ENCODE results near the gene USF2. TPM values are rescaled to one million over a fixed set of nuclear protein-coding genes. Genes with fewer than 3 reads are reported as not detected.

Gene USF2
- total RNA-seq, 8 experiments from 2014 or later: 37.2 to 74.3 (median 64.5) TPM

DNA sequence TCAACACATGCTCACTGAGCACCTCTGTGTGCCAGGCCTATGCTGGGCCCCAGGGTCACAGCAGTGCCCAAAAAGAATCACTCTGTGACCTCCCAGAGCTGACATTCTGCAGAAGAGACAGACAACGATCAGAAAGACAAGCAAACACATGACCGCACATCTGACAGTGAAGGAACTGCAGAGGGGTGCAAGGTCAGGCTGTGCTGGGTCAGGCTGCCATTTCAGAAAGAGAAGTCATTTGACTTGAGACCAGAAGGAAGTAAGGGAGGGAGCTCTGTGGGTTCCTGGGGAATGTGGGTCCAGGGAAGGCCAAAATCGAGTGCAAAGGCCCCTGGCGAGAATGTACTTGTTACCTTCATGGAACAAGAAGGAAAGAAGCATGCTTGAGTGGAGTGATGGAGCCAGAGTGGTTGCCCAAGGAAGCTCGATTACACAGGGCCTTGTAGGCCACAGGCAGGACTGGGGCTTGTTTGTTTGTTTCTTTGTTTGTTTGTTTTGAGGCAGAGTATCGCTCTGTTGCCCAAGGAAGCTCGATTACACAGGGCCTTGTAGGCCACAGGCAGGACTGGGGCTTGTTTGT is 48.8 kb downstream of the USF2 start:
- no peak overlapping the region for H3K4me3 ChIP-seq
- in situ Hi-C loops (cut with MboI; ENCODE audit: low pct_unique_long_range_greater_than_20kb in 2 of 9, low sequenced_read_pairs in 9 of 9, unreplicated experiment in 9 of 9): no loop called here
- 40 to 100% (median 78%) methylated on average over 2 to 7 of the region's 7 CpGs; no CpG with 5 or more reads in 1 of the 10 experiments for WGBS, 10 experiments
- no peak for ATAC-seq (replicated peaks in 6 of 8)
- no peak overlapping the region for H3K27ac ChIP-seq
- peaks cover 19 to 25% of the 10 kb centered on the region in 2 donors for H3K4me1 ChIP-seq (replicated peaks in 1 of 2)

DNA sequence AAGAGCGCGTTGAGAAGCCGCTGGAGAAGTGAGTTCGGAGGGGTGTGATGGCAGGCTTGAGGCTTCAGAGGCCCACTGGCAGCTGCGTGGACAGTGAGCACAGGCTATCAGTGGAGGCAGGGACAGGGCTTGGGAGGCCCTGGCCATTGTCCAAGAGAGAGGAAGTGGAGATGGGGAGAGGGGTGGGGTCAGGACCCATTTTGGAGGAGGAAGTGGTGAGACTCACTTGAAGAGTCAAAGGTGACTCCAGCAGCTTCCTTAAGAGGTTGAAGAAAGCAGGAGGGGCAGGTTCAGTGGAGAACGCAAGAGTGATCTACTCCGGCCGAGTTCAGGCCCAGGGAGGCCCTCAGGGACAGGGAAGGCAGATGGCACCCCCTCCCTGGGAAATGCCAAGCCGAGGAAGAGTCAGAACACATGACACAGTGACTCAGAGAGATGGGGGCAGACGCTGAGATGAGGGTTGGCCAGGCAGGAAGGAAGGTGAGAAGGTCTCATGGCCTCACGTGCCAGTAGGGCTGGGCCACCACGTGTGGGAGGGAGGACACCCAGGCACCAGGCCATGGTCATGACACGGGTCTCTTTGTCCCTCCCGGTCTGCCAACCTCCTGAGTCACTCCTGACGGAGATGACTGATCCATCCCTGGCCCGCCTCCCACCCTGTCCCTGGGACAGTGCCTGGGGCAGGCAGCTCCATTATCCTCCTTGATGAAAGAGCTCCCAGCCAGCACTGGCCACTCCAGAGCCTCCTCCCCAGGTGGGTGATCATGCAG is 50.1 kb downstream of the USF2 start:
- peak; percentile 60 to 97 (median 75) for ATAC-seq (replicated peaks in 6 of 8)
- peak overlapping the region in 1 of 2 donors; percentile 11 for H3K27ac ChIP-seq
- in situ Hi-C loops (cut with MboI; ENCODE audit: low pct_unique_long_range_greater_than_20kb in 2 of 9, low sequenced_read_pairs in 9 of 9, unreplicated experiment in 9 of 9): no loop called here

DNA sequence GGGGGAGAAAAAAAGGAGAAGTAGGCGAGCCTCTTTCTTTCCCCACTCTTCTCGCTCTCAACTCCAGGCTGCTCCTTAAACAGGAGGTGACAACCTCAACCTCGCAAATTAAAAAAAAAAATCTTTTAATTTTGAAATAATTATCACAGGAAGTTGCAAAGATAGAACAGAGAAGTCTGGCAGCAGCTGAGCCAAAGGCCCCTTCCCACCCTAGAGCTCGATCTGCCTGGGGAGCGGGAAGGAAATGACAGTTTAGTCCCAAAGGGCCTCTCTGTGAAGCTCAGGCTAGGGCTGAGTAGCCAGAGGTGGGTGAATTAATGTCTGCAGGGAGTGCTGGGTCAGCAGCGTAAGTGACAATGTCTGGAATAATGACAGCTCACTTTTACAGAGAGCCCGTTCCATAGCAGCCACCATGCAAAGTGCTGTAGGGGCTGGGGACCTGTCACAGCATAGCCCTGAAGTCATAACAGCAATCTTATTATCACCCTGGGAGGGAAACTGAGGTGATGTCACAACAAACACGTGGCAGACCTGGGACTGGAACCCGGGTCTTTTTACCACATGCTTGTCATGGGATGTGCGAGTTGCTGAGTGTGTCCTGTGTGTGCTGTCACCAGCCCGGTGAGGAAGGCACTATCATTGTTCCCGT is 51.4 kb downstream of the USF2 start:
- in situ Hi-C loops (cut with MboI; ENCODE audit: low pct_unique_long_range_greater_than_20kb in 2 of 9, low sequenced_read_pairs in 9 of 9, unreplicated experiment in 9 of 9): no loop called here
- Histone ChIP-seq H3K27ac (peak overlapping the region in 1 of 2 donors; percentile 7), H3K4me1 (replicated peaks in 1 of 2) (peaks cover 19 to 25% of the 10 kb centered on the region in 2 donors), H3K4me3 (no peak overlapping the region)
- 57 to 86% (median 71%) methylated on average over 2 to 9 of the region's 12 CpGs; no CpG with 5 or more reads in 1 of the 10 experiments for WGBS, 10 experiments
- ATAC-seq (replicated peaks in 6 of 8): peak in 5 of 8 experiments; percentile 77 to 90 (median 86)

More for the DNA sequence above, 50.1 kb downstream of the USF2 start:
- Histone ChIP-seq H3K4me3 (no peak overlapping the region), H3K4me1 (replicated peaks in 1 of 2) (peaks cover 19 to 25% of the 10 kb centered on the region in 2 donors)
- WGBS, 10 experiments: 20 to 100% (median 56%) methylated on average over 1 to 9 of the region's 16 CpGs; no CpG with 5 or more reads in 4 of the 10 experiments

DNA sequence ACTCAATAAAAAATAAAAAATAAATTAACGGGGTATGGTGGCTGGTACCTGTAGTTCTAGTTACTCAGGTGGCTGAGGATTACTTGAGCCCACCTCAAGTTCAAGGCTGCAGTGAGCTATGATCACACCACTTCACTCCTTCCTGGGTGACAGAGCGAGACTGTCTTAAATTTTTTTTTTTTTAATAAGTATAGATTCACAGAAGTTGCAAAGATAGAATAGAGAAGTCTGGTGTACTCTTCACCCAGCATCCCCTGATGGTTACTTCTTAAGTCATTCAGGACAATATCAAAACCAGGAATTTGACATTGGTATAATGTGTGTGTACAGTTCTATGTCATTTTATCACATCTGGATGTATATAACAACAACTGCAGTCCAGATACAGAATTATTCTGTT is 52.5 kb downstream of the USF2 start:
- in situ Hi-C loops (cut with MboI; ENCODE audit: low pct_unique_long_range_greater_than_20kb in 2 of 9, low sequenced_read_pairs in 9 of 9, unreplicated experiment in 9 of 9): no loop called here

DNA sequence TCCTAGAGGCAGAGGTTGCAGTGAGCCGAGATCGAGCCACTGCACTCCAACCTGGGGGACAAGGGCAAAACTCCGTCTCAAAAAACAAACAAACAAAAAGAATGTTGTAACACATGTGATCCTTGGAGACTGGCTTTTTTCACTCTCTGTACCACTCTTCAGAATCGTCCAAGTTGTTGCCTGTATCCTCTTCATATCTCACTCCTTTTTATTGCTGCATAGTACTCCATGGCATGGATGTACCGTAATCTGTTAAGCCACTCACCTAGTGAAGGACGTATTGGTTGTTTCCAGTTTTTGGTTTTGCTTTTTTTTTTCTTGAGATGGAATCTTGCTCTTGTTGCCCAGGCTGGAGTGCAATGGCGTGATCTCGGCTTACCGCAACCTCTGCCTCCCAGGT is 53.3 kb downstream of the USF2 start:
- ATAC-seq (replicated peaks in 6 of 8): no peak
- peaks cover 17 to 20% of the 10 kb centered on the region in 2 donors for H3K4me1 ChIP-seq (replicated peaks in 1 of 2)
- 78 to 100% (median 93%) methylated on average over 2 to 9 of the region's 9 CpGs; no CpG with 5 or more reads in 3 of the 10 experiments for whole genome bisulfite sequencing, 10 experiments

More for the DNA sequence above, 52.5 kb downstream of the USF2 start:
- Histone ChIP-seq H3K4me1 (replicated peaks in 1 of 2) (peaks cover 17 to 22% of the 10 kb centered on the region in 2 donors), H3K4me3 (no peak overlapping the region), H3K27ac (no peak overlapping the region)
- no peak for ATAC-seq (replicated peaks in 6 of 8)
- WGBS, 10 experiments: 55 to 100% (median 95%) methylated on average over 1 to 2 of the region's 2 CpGs; no CpG with 5 or more reads in 2 of the 10 experiments

DNA sequence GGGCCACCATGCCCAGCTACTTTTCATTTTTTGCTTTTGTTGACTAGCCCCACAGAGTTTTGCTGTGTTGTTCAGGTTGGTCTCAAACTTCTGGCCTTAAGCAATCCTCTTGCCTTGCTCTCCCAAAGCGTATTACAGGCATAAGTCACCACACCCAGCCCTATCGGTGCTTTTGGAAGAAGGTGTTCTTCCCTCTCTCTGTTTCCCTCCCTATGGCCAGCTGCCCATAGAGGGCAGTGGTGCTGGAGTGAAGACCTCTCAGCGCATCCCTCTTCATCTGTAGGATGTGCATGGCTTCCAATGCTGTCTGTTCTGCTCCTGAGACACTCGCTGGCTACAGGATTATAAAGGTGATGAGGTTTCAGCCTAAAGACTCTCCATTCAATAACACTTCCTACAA is 58.9 kb downstream of the USF2 start:
- peak in 1 of 8 experiments; percentile 42 for ATAC-seq (replicated peaks in 6 of 8)
- H3K4me3 ChIP-seq: no peak overlapping the region
- in situ Hi-C loops (cut with MboI; ENCODE audit: low pct_unique_long_range_greater_than_20kb in 2 of 9, low sequenced_read_pairs in 9 of 9, unreplicated experiment in 9 of 9): no loop called here
- H3K4me1 ChIP-seq (replicated peaks in 1 of 2): no peaks in the 10 kb centered on the region
- WGBS, 10 experiments: 40 to 95% (median 85%) methylated on average over 1 to 4 of the region's 4 CpGs; no CpG with 5 or more reads in 4 of the 10 experiments
- no peak overlapping the region for H3K27ac ChIP-seq

More for the DNA sequence above, 53.3 kb downstream of the USF2 start:
- no peak overlapping the region for H3K4me3 ChIP-seq
- H3K27ac ChIP-seq: no peak overlapping the region
- in situ Hi-C loops (cut with MboI; ENCODE audit: low pct_unique_long_range_greater_than_20kb in 2 of 9, low sequenced_read_pairs in 9 of 9, unreplicated experiment in 9 of 9): no loop called here

DNA sequence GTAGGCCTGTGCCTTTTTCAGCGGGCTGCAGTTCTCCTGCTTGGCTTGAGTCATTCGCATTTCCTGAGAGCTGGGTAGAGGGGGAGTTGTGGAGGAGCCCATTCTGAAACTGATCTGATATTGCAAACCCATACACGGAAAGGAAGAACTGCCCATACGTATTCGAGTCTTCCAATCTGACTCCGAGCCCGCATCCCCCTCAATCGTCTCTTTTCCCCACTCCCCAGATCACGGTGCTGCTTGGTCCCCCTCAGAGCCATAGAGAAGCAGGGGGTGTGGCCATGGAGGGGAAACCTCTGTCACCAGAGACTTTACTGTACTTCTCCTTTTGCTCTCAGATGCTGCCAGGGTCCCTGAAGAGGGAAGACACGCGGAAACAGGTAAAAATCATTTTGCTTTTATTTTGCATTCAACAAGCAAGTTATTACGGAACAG is 60.1 kb downstream of the USF2 start, which contains the start of gene CD22:
TSS of gene CD22 (plus strand) at position 337 of the 435 bp plus-strand sequence. CDS start 2,854 bp downstream, outside the sequence.
- Histone ChIP-seq H3K4me1 (replicated peaks in 1 of 2) (no peaks in the 10 kb centered on the region), H3K4me3 (no peak within 1 kb of the TSS), H3K27ac (no peak within 1 kb of the TSS)
- 61 to 100% (median 80%) methylated on average over 1 to 12 of the region's 12 CpGs; no CpG with 5 or more reads in 2 of the 10 experiments for WGBS, 10 experiments
- in situ Hi-C loops (cut with MboI; ENCODE audit: low pct_unique_long_range_greater_than_20kb in 2 of 9, low sequenced_read_pairs in 9 of 9, unreplicated experiment in 9 of 9): no loop called here
- ATAC-seq (replicated peaks in 6 of 8): no peak

DNA sequence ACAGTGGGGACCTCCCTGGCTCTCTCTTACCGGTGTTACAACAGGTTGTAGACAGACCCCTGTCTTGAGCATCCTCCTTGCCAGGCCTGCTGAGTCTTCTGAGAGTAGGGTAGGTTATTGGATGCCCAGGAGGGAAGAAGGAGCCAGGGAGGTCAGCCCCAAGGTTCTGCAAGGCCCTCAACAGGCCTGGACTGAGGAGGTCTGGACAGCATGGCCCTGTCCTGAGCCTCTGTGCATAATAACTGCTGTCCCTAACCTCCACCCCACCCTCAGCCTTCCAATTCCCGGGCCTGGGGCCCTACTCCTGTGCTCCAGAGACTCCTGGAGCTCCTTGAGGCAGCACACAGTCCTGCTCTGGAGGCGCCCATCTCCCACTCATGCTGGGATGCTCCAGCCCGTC is 60.6 kb downstream of the USF2 start:
- WGBS, 10 experiments: 30 to 93% (median 54%) methylated on average over 1 to 2 of the region's 4 CpGs; no CpG with 5 or more reads in 6 of the 10 experiments
- H3K27ac ChIP-seq: no peak overlapping the region
- in situ Hi-C loops (cut with MboI; ENCODE audit: low pct_unique_long_range_greater_than_20kb in 2 of 9, low sequenced_read_pairs in 9 of 9, unreplicated experiment in 9 of 9): no loop called here
- H3K4me1 ChIP-seq (replicated peaks in 1 of 2): no peaks in the 10 kb centered on the region
- no peak overlapping the region for H3K4me3 ChIP-seq
- ATAC-seq (replicated peaks in 6 of 8): no peak

Other genes with a start within 250 kb of the USF2 start
- 1 to 10 TPM in 6 of 8 experiments, under 1 TPM in 2; 0.65 to 7.0 (median 2.1) TPM for gene SCN1B, start 238.5 kb upstream of the USF2 start, total RNA-seq
- under 1 TPM in 7 of 8 experiments, not detected in 1; 0.09 to 0.95 (median 0.45) TPM for gene HPN, start 227.2 kb upstream of the USF2 start, total RNA-seq
- 1 to 10 TPM in 4 of 8 experiments, under 1 TPM in 1, not detected in 3; 0.25 to 2.0 (median 1.1) TPM for gene FXYD3, start 153.1 kb upstream of the USF2 start, total RNA-seq
- gene LGI4, start 133.9 kb upstream of the USF2 start, total RNA-seq: 1 to 10 TPM in 7 of 8 experiments, under 1 TPM in 1; 0.49 to 3.5 (median 1.7) TPM
- 10 to 100 TPM in 2 of 8 experiments, 1 to 10 TPM in 6; 1.2 to 10.7 (median 3.1) TPM for gene FXYD1, start 130.1 kb upstream of the USF2 start, total RNA-seq
- gene FXYD7, start 125.7 kb upstream of the USF2 start, total RNA-seq: 10 to 100 TPM in 3 of 8 experiments, 1 to 10 TPM in 3, not detected in 2; 1.1 to 27.8 (median 14.5) TPM
- 100 to 1,000 TPM in 1 of 8 experiments, 10 to 100 TPM in 5, 1 to 10 TPM in 2; 7.1 to 201 (median 14.7) TPM for gene FXYD5, start 114.2 kb upstream of the USF2 start, total RNA-seq
- not detected for gene FAM187B, start 40.2 kb upstream of the USF2 start, total RNA-seq
- 1 to 10 TPM; 1.1 to 8.6 (median 2.6) TPM for gene LSR, start 20.0 kb upstream of the USF2 start, total RNA-seq
- gene HAMP, start 13.6 kb downstream of the USF2 start, total RNA-seq: under 1 TPM in 6 of 8 experiments, not detected in 2; 0.15 to 0.62 (median 0.24) TPM
- gene MAG, start 23.2 kb downstream of the USF2 start, total RNA-seq: under 1 TPM in 3 of 8 experiments, not detected in 5; 0.42 to 0.73 (median 0.62) TPM
- gene CD22, start 60.2 kb downstream of the USF2 start, total RNA-seq: 1 to 10 TPM in 3 of 8 experiments, under 1 TPM in 3, not detected in 2; 0.27 to 1.8 (median 0.93) TPM
- gene FFAR1, start 78.9 kb downstream of the USF2 start, total RNA-seq: under 1 TPM in 4 of 8 experiments, not detected in 4; 0.08 to 0.43 (median 0.10) TPM
- under 1 TPM in 2 of 8 experiments, not detected in 6; 0.31 to 0.52 TPM for gene FFAR3, start 89.5 kb downstream of the USF2 start, total RNA-seq
- under 1 TPM in 3 of 8 experiments, not detected in 5; 0.08 to 0.33 (median 0.15) TPM for gene GPR42, start 102.1 kb downstream of the USF2 start, total RNA-seq
- under 1 TPM in 4 of 8 experiments, not detected in 4; 0.13 to 0.52 (median 0.14) TPM for gene FFAR2, start 179.3 kb downstream of the USF2 start, total RNA-seq
- gene KRTDAP, start 221.5 kb downstream of the USF2 start, total RNA-seq: not detected
- gene DMKN, start 244.7 kb downstream of the USF2 start, total RNA-seq: 10 to 100 TPM in 2 of 8 experiments, 1 to 10 TPM in 3, under 1 TPM in 2, not detected in 1; 0.14 to 49.2 (median 3.1) TPM